Measurements from ENCODE around the gene RAB9A.

- TF ChIP-seq POLR2A (IDR thresholded peaks at IDR 0.05) = no peak
- TF ChIP-seq CTCF (IDR thresholded peaks at IDR 0.05) = no peak
These were observed 21.0 kb upstream of the RAB9A start for GRCh38 chrX:13667919-13668318.
